OCI-LY1 (cell line): ENCODE results near the gene KLRK1.

Experiments
- CTCF ChIP-seq: fragments of 200-600 bp; sonication (generic), shearing (Covaris generic); IDR thresholded peaks from 2 replicates; pipeline ENCODE4 v1.5.1; 2017; ENCODE audit warnings: mild to moderate bottlenecking, antibody characterized with exemption, low read length, moderate library complexity, mixed read lengths
- EZH2 ChIP-seq: fragments of 200-600 bp; sonication (generic), shearing (Covaris generic); IDR thresholded peaks from 2 replicates; pipeline ENCODE4 v1.8.0; 2017; ENCODE audit warnings: borderline replicate concordance, mixed run types, mild to moderate bottlenecking, antibody characterized with exemption, low read length, moderate library complexity, mixed read lengths

DNA sequence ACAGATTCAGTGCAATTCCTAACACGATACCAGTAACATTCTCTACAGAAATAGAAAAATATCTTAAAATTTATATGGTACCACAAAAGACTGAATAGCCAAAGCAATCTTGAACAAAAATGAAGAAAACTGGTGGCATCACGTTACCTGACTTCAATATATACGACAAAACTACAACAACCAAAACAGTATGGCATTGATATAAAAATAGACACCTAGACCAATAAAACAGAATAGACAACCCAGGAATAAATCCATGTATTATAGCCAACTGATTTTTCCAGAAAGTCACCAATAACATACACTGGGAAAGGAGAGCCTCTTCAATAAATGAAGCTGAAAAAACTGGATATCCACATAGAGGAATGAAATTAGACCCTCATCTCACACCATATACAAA is 5.7 kb downstream of the KLRK1 start:
- TF ChIP-seq CTCF (no peak), EZH2 (no peak)
